Aorta (tissue), 5 donors: Measurements from ENCODE around the gene CNGA4. TPM values are rescaled to one million over a fixed set of nuclear protein-coding genes. Genes with fewer than 3 reads are reported as not detected.
A peak's percentile ranks its signal among the peaks of the same experiment; 100 is the strongest.

Experiments used
- ATAC-seq: fragments of 200-7000 bp; cut with Tn5 transposase; one replicate; pipeline ENCODE4 v1.9.1; 2022; ENCODE audit warnings: moderate library complexity; ENCODE audit not compliant: low FRiP score
- DNase-seq, 2 donors: peaks; one replicate each; pipeline ENCODE4 v3.0.0-alpha.2; 2020
- H3K27ac ChIP-seq, 2 donors: one replicate each; pipeline ENCODE4 v1.5.1; 2013; ENCODE audit warnings: low read length in 2 of 2, mild to moderate bottlenecking in 2 of 2, moderate library complexity in 2 of 2, control low read depth in 1 of 2, inconsistent platforms in 1 of 2, low read depth in 1 of 2
- H3K27me3 ChIP-seq, 2 donors: one replicate each; pipeline ENCODE4 v1.6.1; 2013; ENCODE audit warnings: control low read depth in 1 of 2, low read length in 1 of 2, mild to moderate bottlenecking in 1 of 2, moderate library complexity in 1 of 2; ENCODE audit not compliant: insufficient read depth in 2 of 2, control insufficient read depth in 1 of 2
- H3K36me3 ChIP-seq, 2 donors: one replicate each; pipeline ENCODE4 v1.6.1; 2013; ENCODE audit warnings: control low read depth in 1 of 2, low read length in 1 of 2, mild to moderate bottlenecking in 1 of 2; ENCODE audit not compliant: insufficient read depth in 2 of 2, control insufficient read depth in 1 of 2
- H3K4me1 ChIP-seq, 2 donors: one replicate each; pipeline ENCODE4 v1.6.1; 2013; ENCODE audit warnings: low read length in 2 of 2, control low read depth in 1 of 2, mild to moderate bottlenecking in 1 of 2, moderate library complexity in 1 of 2; ENCODE audit not compliant: insufficient read depth in 2 of 2, control insufficient read depth in 1 of 2
- H3K4me3 ChIP-seq, 2 donors: one replicate each; pipeline ENCODE4 v1.5.1; 2013; ENCODE audit warnings: low read length in 2 of 2, control low read depth in 1 of 2, mild to moderate bottlenecking in 1 of 2
- H3K9me3 ChIP-seq: one replicate; pipeline ENCODE4 v1.6.1; 2013; ENCODE audit warnings: mild to moderate bottlenecking, low read length; ENCODE audit not compliant: control insufficient read depth
- WGBS, 2 donors: extraction: QIAGEN DNeasy Blood & Tissue Kit; methylation state at CpG; one replicate each; pipeline ENCODE4 v1.1.7; 2013; 5-methylcytosine and 5-hydroxymethylcytosine counted together
- intact Hi-C, 2 donors: fragments of 100-400 bp; cut with DNase I; formaldehyde crosslinking; loops; one replicate each; pipeline versions ENCODE4 v1.14.2 to v1.15.0; 2022
- polyA plus RNA-seq, 2 donors: library from polyadenylated mRNA; stranded (reverse); fragments of 200-250 nt; gene quantifications; one replicate each; pipeline ENCODE4 v1.2.3, GENCODE V29; 2013
- total RNA-seq, 2 donors: library from RNA; stranded (reverse); fragmentation: NEBNext Ultra II Directional; extraction: Animal tissue kit (Norgen Biotek cat#: 25700); gene quantifications; one replicate each; pipeline ENCODE4 v1.2.1, GENCODE V29; 2021
- donor health status: healthy with polysubstance abuse.
- donor health status: Bipolar disorder and iron deficiency.
- donor health status: DM: no; HTN: no; CAD: no.
- donor health status: DM: no; HTN: no; CAD: no.
- donor health status: DM: yes; HTN: yes; CAD: no.

CNGA4 gene
- total and polyA plus RNA-seq, 4 donors: 0.33 to 0.38 (median 0.38) TPM; not detected in 1

- 0 to 1% methylated on average over 10 of the region's 10 CpGs for WGBS, 2 donors
- intact Hi-C loops: no loop called here
- no peaks in the 10 kb centered on the region for H3K4me1 ChIP-seq
Observed at GRCh38 chr11:6233984-6234386, 4.9 kb upstream of the CNGA4 start.

DNA sequence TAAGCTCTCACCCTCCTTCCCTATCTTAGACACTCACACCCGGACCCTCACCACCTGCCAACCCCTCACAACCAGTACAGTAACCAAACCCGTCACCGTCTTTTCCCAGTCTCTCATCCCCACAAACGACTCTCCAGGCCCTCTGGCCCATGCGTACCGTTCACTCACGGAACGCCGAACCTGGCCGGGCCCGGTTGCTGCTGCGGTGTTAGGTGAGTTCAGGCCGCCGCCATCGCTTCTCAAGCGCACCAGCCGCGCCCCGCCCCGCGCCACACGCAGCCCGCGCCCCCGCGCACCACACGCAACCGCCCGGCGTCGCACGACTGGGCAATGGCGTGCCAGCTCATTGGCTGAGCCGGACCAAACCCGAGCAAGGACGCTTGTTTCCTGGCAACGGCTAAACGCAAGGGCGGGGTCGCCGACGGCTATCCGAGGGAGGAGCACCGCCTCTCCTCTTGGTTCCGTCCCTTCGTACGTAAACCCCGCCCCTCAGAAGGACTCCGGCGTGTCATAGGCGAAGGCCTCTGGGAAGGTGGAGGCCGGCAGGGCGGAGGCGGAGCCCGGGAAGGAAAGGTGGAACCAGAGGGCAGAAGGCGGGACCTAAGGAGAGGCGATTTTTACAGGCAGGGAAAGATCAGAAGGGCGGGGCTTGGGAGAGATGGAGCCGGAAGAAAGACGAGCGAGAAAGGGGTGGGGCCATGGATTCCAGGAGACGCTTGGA lies 4.3 kb upstream of the CNGA4 start, which contains the start of gene FHIP1B:
Gene FHIP1B (minus strand): TSS at position 250 of the 721 bp plus-strand sequence. CDS start 10,120 bp downstream, outside the sequence.
- intact Hi-C loops: loop anchor here in 1 of 2 donors (1.0 kb wide), 1 partner anchor 84 kb away; no protein-coding TSS in a partner anchor
- ATAC-seq (peak; percentile 99), DNase-seq (peak; percentile 100)
- Histone ChIP-seq H3K9me3 (no peaks in the 10 kb centered on the region), H3K4me1 (no peaks in the 10 kb centered on the region), H3K27ac (peak within 1 kb of the TSS in 1 of 2 donors; percentile 97), H3K4me3 (peak within 1 kb of the TSS; percentile 77 to 80), H3K27me3 (no peaks in the 10 kb centered on the region), H3K36me3 (peaks cover 0 to 5% of the 10 kb centered on the region in 2 donors)
- 0 to 1% methylated on average over 62 of the region's 62 CpGs for WGBS, 2 donors

More at GRCh38 chr11:6233984-6234386, 4.9 kb upstream of the CNGA4 start:
- H3K9me3 ChIP-seq: no peaks in the 10 kb centered on the region
- DNase-seq: peak in 1 of 2 donors; percentile 72
- peaks cover 0 to 5% of the 10 kb centered on the region in 2 donors for H3K36me3 ChIP-seq
- ATAC-seq: no peak
- H3K27ac ChIP-seq: peak overlapping the region in 1 of 2 donors; percentile 50
- peak overlapping the region; percentile 55 to 80 for H3K4me3 ChIP-seq
- H3K27me3 ChIP-seq: no peaks in the 10 kb centered on the region

GRCh38 chr11:6237266-6237665 lies 1.6 kb upstream of the CNGA4 start:
- Histone ChIP-seq H3K36me3 (no peaks in the 10 kb centered on the region), H3K27ac (no peak overlapping the region), H3K9me3 (no peaks in the 10 kb centered on the region), H3K4me3 (no peak overlapping the region), H3K4me1 (no peaks in the 10 kb centered on the region), H3K27me3 (no peaks in the 10 kb centered on the region)
- ATAC-seq (no peak), DNase-seq (no peak)
- intact Hi-C loops: no loop called here
- WGBS, 2 donors: 86 to 88% methylated on average over 4 of the region's 4 CpGs

- no peaks in the 10 kb centered on the region for H3K4me1 ChIP-seq
- DNase-seq (no peak), ATAC-seq (no peak)
- no peak overlapping the region for H3K4me3 ChIP-seq
- intact Hi-C loops: no loop called here
- no peaks in the 10 kb centered on the region for H3K27me3 ChIP-seq
- H3K36me3 ChIP-seq: no peaks in the 10 kb centered on the region
- no peaks in the 10 kb centered on the region for H3K9me3 ChIP-seq
- WGBS, 2 donors: 85 to 90% methylated on average over 5 of the region's 5 CpGs
- no peak overlapping the region for H3K27ac ChIP-seq
Observed at GRCh38 chr11:6237761-6238302, 1.1 kb upstream of the CNGA4 start.

DNA sequence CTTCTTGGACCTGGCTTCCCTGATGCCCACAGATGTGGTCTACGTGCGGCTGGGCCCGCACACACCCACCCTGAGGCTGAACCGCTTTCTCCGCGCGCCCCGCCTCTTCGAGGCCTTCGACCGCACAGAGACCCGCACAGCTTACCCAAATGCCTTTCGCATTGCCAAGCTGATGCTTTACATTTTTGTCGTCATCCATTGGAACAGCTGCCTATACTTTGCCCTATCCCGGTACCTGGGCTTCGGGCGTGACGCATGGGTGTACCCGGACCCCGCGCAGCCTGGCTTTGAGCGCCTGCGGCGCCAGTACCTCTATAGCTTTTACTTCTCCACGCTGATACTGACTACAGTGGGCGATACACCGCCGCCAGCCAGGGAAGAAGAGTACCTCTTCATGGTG lies 1.2 kb downstream of the CNGA4 start:
- no peak for ATAC-seq
- no peak overlapping the region for H3K27ac ChIP-seq
- WGBS, 2 donors: 96 to 98% methylated on average over 28 of the region's 28 CpGs
- H3K4me1 ChIP-seq: no peaks in the 10 kb centered on the region
- no peaks in the 10 kb centered on the region for H3K27me3 ChIP-seq
- H3K9me3 ChIP-seq: no peaks in the 10 kb centered on the region
- H3K4me3 ChIP-seq: no peak overlapping the region
- intact Hi-C loops: no loop called here
- H3K36me3 ChIP-seq: no peaks in the 10 kb centered on the region
- DNase-seq: no peak

GRCh38 chr11:6240781-6241180 lies 1.9 kb downstream of the CNGA4 start:
- WGBS, 2 donors: 69 to 72% methylated on average over 1 of the region's 1 CpG
- ATAC-seq: no peak
- intact Hi-C loops: no loop called here
- H3K27me3 ChIP-seq: no peaks in the 10 kb centered on the region
- no peak overlapping the region for H3K27ac ChIP-seq
- no peak overlapping the region for H3K4me3 ChIP-seq
- no peaks in the 10 kb centered on the region for H3K4me1 ChIP-seq
- H3K36me3 ChIP-seq: no peaks in the 10 kb centered on the region
- no peak for DNase-seq
- no peaks in the 10 kb centered on the region for H3K9me3 ChIP-seq

DNA sequence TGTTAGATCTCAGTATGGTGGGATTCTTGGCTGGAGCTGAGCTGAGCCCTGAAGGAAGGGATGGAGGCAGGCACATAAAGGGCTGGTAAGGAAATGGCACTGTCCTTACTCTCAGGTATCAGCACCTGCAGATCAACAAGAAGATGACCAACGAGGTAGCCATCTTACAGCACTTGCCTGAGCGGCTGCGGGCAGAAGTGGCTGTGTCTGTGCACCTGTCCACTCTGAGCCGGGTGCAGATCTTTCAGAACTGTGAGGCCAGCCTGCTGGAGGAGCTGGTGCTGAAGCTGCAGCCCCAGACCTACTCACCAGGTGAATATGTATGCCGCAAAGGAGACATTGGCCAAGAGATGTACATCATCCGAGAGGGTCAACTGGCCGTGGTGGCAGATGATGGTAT lies 2.4 kb downstream of the CNGA4 start:
- H3K9me3 ChIP-seq: no peaks in the 10 kb centered on the region
- H3K4me3 ChIP-seq: no peak overlapping the region
- H3K36me3 ChIP-seq: no peaks in the 10 kb centered on the region
- DNase-seq (no peak), ATAC-seq (no peak)
- 93% methylated on average over 7 of the region's 7 CpGs for WGBS, 2 donors
- intact Hi-C loops: no loop called here
- no peaks in the 10 kb centered on the region for H3K4me1 ChIP-seq
- H3K27ac ChIP-seq: no peak overlapping the region
- H3K27me3 ChIP-seq: no peaks in the 10 kb centered on the region

- H3K4me1 ChIP-seq: no peaks in the 10 kb centered on the region
- H3K4me3 ChIP-seq: no peak overlapping the region
- DNase-seq (no peak), ATAC-seq (no peak)
- 96 to 98% methylated on average over 2 of the region's 2 CpGs for WGBS, 2 donors
- H3K9me3 ChIP-seq: no peaks in the 10 kb centered on the region
- no peaks in the 10 kb centered on the region for H3K36me3 ChIP-seq
- no peaks in the 10 kb centered on the region for H3K27me3 ChIP-seq
- intact Hi-C loops: no loop called here
- no peak overlapping the region for H3K27ac ChIP-seq
Observed at GRCh38 chr11:6245536-6245935, 6.6 kb downstream of the CNGA4 start.

DNA sequence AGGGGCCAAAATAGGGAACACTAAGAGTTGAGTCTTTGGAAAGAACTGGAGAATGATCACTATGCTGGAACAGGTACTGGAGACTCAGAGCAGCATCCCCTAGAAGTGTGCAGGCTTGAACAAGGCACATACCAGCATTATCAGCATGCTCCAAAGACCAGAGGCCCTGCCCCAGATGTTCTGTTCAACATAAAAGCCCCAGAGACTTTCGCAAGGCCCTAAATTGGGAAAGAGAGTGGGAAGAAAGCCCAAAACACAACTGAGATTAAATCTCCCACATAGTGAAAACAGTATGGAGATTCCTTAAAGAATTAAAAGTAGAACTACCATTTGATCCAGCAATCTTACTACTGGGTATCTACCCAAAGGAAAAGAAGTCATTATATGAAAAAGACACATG lies 9.4 kb downstream of the CNGA4 start:
- intact Hi-C loops: no loop called here
- Histone ChIP-seq H3K4me3 (no peak overlapping the region), H3K27me3 (no peaks in the 10 kb centered on the region), H3K27ac (no peak overlapping the region), H3K9me3 (no peaks in the 10 kb centered on the region), H3K4me1 (no peaks in the 10 kb centered on the region), H3K36me3 (no peaks in the 10 kb centered on the region)
- WGBS, 2 donors: 86 to 91% methylated on average over 1 of the region's 1 CpG
- DNase-seq (no peak), ATAC-seq (no peak)
